Prostate gland (tissue), 2 donors: ENCODE data around the gene UNC79. TPM values are rescaled to one million over a fixed set of nuclear protein-coding genes. Genes with fewer than 3 reads are reported as not detected.

Source experiments
- DNase-seq: peaks from one replicate; pipeline ENCODE4 v3.0.0-alpha.2; 2019; ENCODE audit warnings: low spot score
- H3K27ac ChIP-seq, 2 donors: fragments of 200-600 bp; sonication (generic); 2 replicates each; pipeline ENCODE4 v1.5.1; 2017 to 2019
- H3K27me3 ChIP-seq: fragments of 200-600 bp; sonication (generic); replicated peaks from 2 replicates; pipeline ENCODE4 v1.5.1; 2019; ENCODE audit not compliant: insufficient read depth
- H3K36me3 ChIP-seq, 2 donors: fragments of 200-600 bp; sonication (generic); 1 replicate in 1 of 2; 2 replicates in 1 of 2; pipeline versions ENCODE4 v1.5.1 to v1.8.1; 2017 to 2019
- H3K4me1 ChIP-seq: fragments of 200-600 bp; sonication (generic); replicated peaks from 2 replicates; pipeline ENCODE4 v1.5.1; 2019
- H3K4me3 ChIP-seq, 2 donors: fragments of 200-600 bp; sonication (generic); 2 replicates each; pipeline ENCODE4 v1.5.1; 2017 to 2019
- H3K9me3 ChIP-seq: fragments of 200-600 bp; sonication (generic); 2 replicates; pipeline ENCODE4 v1.5.1; 2017
- CTCF ChIP-seq, 4 experiments: fragments of 200-600 bp in 2 of 4; fragments of 450-650 bp in 2 of 4; sonication (generic) in 2 of 4; IDR thresholded peaks; 1 replicate in 3 of 4; 2 replicates in 1 of 4; pipeline ENCODE4 v1.5.1; 2016 to 2019; ENCODE audit warnings: antibody characterized with exemption in 4 of 4, mild to moderate bottlenecking in 2 of 4, moderate library complexity in 2 of 4
- POLR2A ChIP-seq: fragments of 450-650 bp; IDR thresholded peaks from one replicate; pipeline ENCODE4 v1.6.1; 2016; ENCODE audit warnings: antibody characterized with exemption, mild to moderate bottlenecking
- POLR2AphosphoS5 ChIP-seq: sonication (generic); formaldehyde crosslinking; IDR thresholded peaks from one replicate; pipeline ENCODE4 v1.6.1; 2017; ENCODE audit warnings: antibody characterized with exemption
- WGBS: methylation state at CpG from one replicate; pipeline ENCODE4 v1.1.5; 2018; 5-methylcytosine and 5-hydroxymethylcytosine counted together
- intact Hi-C: fragments of 100-400 bp; cut with DNase I; formaldehyde crosslinking; loops from one replicate; pipeline ENCODE4 v1.14.2; 2022
- total RNA-seq, 2 donors: library from RNA; depleted of rRNA; stranded (reverse); fragments of >200 nt; gene quantifications; one replicate each; pipeline ENCODE4 v1.1.0, GENCODE V29; 2016

Gene UNC79
- total RNA-seq, 2 donors from 2014 or later = 0.32 to 1.0 TPM

DNA sequence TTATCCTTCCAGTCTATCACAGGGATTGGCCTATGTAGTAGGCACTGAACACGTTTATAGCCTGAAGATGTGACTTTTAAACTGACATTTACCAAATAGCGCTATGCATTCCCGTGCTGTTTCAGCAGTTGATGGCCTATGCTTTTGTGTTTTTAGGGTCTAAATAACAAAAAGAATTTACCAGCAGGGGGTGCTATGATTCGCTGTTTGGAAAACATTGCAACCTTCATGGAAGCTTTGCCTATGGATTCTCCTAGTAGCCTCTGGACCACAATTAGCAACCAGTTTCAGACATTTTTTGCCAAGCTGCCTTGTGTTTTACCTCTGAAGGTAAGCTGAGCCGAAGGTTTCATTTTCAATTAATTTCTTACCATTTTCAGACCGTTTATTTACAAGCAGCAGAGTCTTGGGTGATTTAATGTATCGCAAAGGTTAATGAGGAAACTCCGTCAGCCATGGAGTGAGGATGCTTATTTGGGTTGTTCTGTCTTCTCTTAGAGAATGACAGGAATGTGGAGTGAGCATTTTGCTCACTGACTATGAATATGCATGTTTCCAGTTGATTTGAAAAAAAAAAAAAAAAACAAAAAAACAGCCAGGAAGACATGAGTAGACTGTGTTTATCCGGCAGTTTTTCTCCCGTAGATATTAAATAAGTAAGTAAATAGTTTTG lies 224.5 kb downstream of the UNC79 start:
- no peak overlapping the region for H3K4me3 ChIP-seq
- WGBS = 42% methylated on average over 10 of the region's 10 CpGs
- no peaks in the 10 kb centered on the region for H3K27me3 ChIP-seq
- no peak overlapping the region for H3K27ac ChIP-seq
- H3K9me3 ChIP-seq = no peaks in the 10 kb centered on the region
- DNase-seq = peak; percentile 50
- no peaks in the 10 kb centered on the region for H3K36me3 ChIP-seq
- intact Hi-C loops = loop anchor here (1.0 to 10.0 kb wide), 2 partner anchors 251 to 340 kb away; partner anchors contain the start of gene CCDC197
- no peaks in the 10 kb centered on the region for H3K4me1 ChIP-seq
- TF ChIP-seq CTCF (IDR thresholded peaks at IDR 0.05) = peak; percentile 46 to 75 (median 66)
- TF ChIP-seq POLR2A = no peak

DNA sequence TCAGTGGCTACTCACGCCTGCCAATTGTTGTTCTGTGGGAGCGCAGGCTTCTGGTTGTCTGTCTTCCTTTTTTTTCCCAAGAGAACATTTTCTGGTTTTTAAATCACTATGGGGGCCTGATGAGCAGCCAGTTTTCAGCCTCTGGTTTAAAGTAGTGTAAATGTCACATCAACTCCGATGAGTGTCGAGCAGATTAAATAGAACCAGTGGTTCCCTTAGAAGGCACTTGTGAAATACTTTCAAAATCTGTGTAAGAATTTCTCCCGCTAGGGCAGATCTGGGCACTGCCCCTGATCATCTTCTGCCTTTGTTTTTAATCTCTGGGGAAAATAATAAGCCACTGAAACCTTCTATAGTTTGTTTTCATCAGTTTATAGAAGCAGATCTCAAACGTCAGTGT lies 227.1 kb downstream of the UNC79 start:
- Histone ChIP-seq H3K4me3 (no peak overlapping the region), H3K36me3 (no peaks in the 10 kb centered on the region), H3K9me3 (no peaks in the 10 kb centered on the region), H3K27ac (no peak overlapping the region), H3K4me1 (no peaks in the 10 kb centered on the region), H3K27me3 (no peaks in the 10 kb centered on the region)
- WGBS = 65% methylated on average over 6 of the region's 6 CpGs
- TF ChIP-seq CTCF (IDR thresholded peaks at IDR 0.05) (no peak), POLR2A (no peak), POLR2AphosphoS5 (no peak)
- no peak for DNase-seq
- intact Hi-C loops = loop anchor here (2.0 to 10.0 kb wide), 2 partner anchors 131 to 337 kb away; partner anchors contain the start of genes CCDC197 and PRIMA1

DNA sequence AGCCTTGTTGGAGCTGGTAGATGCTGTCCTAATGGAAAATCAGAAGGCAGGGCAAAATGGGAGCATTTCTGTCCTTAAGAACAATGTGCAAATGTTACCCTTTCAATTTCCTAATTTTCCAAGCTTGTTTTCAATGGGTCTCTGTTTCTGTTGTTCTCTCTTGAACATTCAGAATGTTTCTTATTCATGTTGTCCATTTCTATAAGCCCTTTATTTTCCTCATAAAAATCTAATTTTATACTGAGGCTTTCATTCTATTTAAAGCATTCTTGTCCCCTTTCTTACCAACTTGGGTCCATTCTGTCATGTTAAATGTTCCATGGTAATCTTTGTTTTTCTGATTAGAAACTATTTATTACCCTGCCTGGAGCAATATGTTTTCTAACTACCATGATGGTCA lies 232.6 kb downstream of the UNC79 start:
- no peak for DNase-seq
- intact Hi-C loops = no loop called here

GRCh38 chr14:93665169-93665568 lies 234.4 kb downstream of the UNC79 start:
- Histone ChIP-seq H3K9me3 (no peaks in the 10 kb centered on the region), H3K36me3 (no peaks in the 10 kb centered on the region), H3K4me3 (no peak overlapping the region), H3K27me3 (no peaks in the 10 kb centered on the region), H3K4me1 (no peaks in the 10 kb centered on the region), H3K27ac (no peak overlapping the region)
- intact Hi-C loops = no loop called here
- DNase-seq = no peak
- TF ChIP-seq POLR2A = no peak
- no peak for TF ChIP-seq POLR2AphosphoS5
- TF ChIP-seq CTCF (IDR thresholded peaks at IDR 0.05) = no peak

More for the DNA sequence above, 232.6 kb downstream of the UNC79 start:
- H3K36me3 ChIP-seq = no peaks in the 10 kb centered on the region
- no peaks in the 10 kb centered on the region for H3K4me1 ChIP-seq
- H3K9me3 ChIP-seq = no peaks in the 10 kb centered on the region
- H3K27ac ChIP-seq = no peak overlapping the region
- H3K4me3 ChIP-seq = no peak overlapping the region
- TF ChIP-seq POLR2AphosphoS5 = no peak
- TF ChIP-seq CTCF (IDR thresholded peaks at IDR 0.05) = no peak
- no peak for TF ChIP-seq POLR2A
- no peaks in the 10 kb centered on the region for H3K27me3 ChIP-seq

GRCh38 chr14:93669632-93670031 lies 238.9 kb downstream of the UNC79 start:
- TF ChIP-seq CTCF (IDR thresholded peaks at IDR 0.05) = no peak
- TF ChIP-seq POLR2AphosphoS5 = no peak
- no peak for TF ChIP-seq POLR2A
- DNase-seq = no peak
- WGBS = 74% methylated on average over 4 of the region's 4 CpGs

More at GRCh38 chr14:93669632-93670031, 238.9 kb downstream of the UNC79 start:
- intact Hi-C loops = no loop called here
- no peaks in the 10 kb centered on the region for H3K4me1 ChIP-seq
- no peaks in the 10 kb centered on the region for H3K36me3 ChIP-seq
- H3K27me3 ChIP-seq = no peaks in the 10 kb centered on the region
- H3K9me3 ChIP-seq = no peaks in the 10 kb centered on the region
- H3K4me3 ChIP-seq = no peak overlapping the region
- H3K27ac ChIP-seq = no peak overlapping the region
